ENCODE data around the gene DCPS. TPM values are rescaled to one million over a fixed set of nuclear protein-coding genes. Genes with fewer than 3 reads are reported as not detected.

Gene DCPS
- total RNA-seq, 1 experiment from 2014 or later = 34.8 TPM

GRCh38 chr11:126339863-126340434 is 36.1 kb downstream of the DCPS start:
- intact Hi-C loops (cut with micrococcal nuclease; ENCODE audit: unreplicated experiment) = no loop called here
- Histone ChIP-seq H3K27ac (ENCODE audit: low read length) (no peak overlapping the region), H3K4me1 (ENCODE audit: control insufficient read depth, insufficient read depth, low read length) (peaks cover 6% of the 10 kb centered on the region), H3K27me3 (ENCODE audit: control insufficient read depth, insufficient read depth, low read length) (no peaks in the 10 kb centered on the region), H3K9me3 (ENCODE audit: control insufficient read depth, insufficient read depth, low read depth, low read length) (no peaks in the 10 kb centered on the region), H3K4me3 (ENCODE audit: low read depth in 2 of 2, low read length in 2 of 2) (no peak overlapping the region), H3K36me3 (ENCODE audit: control insufficient read depth, insufficient read depth, low read length) (peaks cover 3% of the 10 kb centered on the region; the same call in 1 of the 2 replicates)
- CTCF ChIA-PET = no interaction called here
- BruUV-seq (replicated peaks) = no TSS peak
- ATAC-seq (no peak), DNase-seq (ENCODE audit: low read depth, low spot score) (no peak)
- POLR2A ChIA-PET = no interaction called here
- in situ Hi-C loops (cut with HindIII; ENCODE audit: low pct_unique_long_range_greater_than_20kb, low sequenced_read_pairs) = no loop called here
- no peak for TF ChIP-seq CTCF (IDR thresholded peaks at IDR 0.05)
- TF ChIP-seq TCF7L2 (IDR thresholded peaks at IDR 0.05; ENCODE audit: low read depth, low read length) = no peak
- TF ChIP-seq POLR2AphosphoS5 (IDR thresholded peaks at IDR 0.05; ENCODE audit: low read depth, low read length) = no peak
- TF ChIP-seq REST (IDR thresholded peaks at IDR 0.05; ENCODE audit: insufficient read depth in 1 of 2, low read depth in 2 of 2, low read length in 1 of 2) = no peak
- no peak for TF ChIP-seq SIN3A (IDR thresholded peaks at IDR 0.05; ENCODE audit: borderline replicate concordance, insufficient read depth, low read depth, low read length)

GRCh38 chr11:126340960-126341606 is 37.2 kb downstream of the DCPS start:
- in situ Hi-C loops (cut with HindIII; ENCODE audit: low pct_unique_long_range_greater_than_20kb, low sequenced_read_pairs) (no loop called here), intact Hi-C loops (cut with micrococcal nuclease; ENCODE audit: unreplicated experiment) (no loop called here)
- no peak overlapping the region for H3K4me3 ChIP-seq (ENCODE audit: low read depth in 2 of 2, low read length in 2 of 2)
- CTCF ChIA-PET = no interaction called here
- H3K27ac ChIP-seq (ENCODE audit: low read length) = no peak overlapping the region
- no peaks in the 10 kb centered on the region for H3K27me3 ChIP-seq (ENCODE audit: control insufficient read depth, insufficient read depth, low read length)
- TF ChIP-seq POLR2AphosphoS5 (IDR thresholded peaks at IDR 0.05; ENCODE audit: low read depth, low read length) (no peak), SIN3A (IDR thresholded peaks at IDR 0.05; ENCODE audit: borderline replicate concordance, insufficient read depth, low read depth, low read length) (no peak)
- no peak for ATAC-seq
- H3K9me3 ChIP-seq (ENCODE audit: control insufficient read depth, insufficient read depth, low read depth, low read length) = no peaks in the 10 kb centered on the region
- DNase-seq (ENCODE audit: low read depth, low spot score) = no peak
- no TSS peak for BruUV-seq (replicated peaks)
- H3K4me1 ChIP-seq (ENCODE audit: control insufficient read depth, insufficient read depth, low read length) = peaks cover 7% of the 10 kb centered on the region
- H3K36me3 ChIP-seq (ENCODE audit: control insufficient read depth, insufficient read depth, low read length) = peaks cover 3% of the 10 kb centered on the region; the same call in 1 of the 2 replicates
- POLR2A ChIA-PET = no interaction called here

GRCh38 chr11:126341760-126342161 is 37.9 kb downstream of the DCPS start:
- H3K4me1 ChIP-seq (ENCODE audit: control insufficient read depth, insufficient read depth, low read length) = peaks cover 9% of the 10 kb centered on the region
- no peaks in the 10 kb centered on the region for H3K27me3 ChIP-seq (ENCODE audit: control insufficient read depth, insufficient read depth, low read length)
- intact Hi-C loops (cut with micrococcal nuclease; ENCODE audit: unreplicated experiment) (no loop called here), in situ Hi-C loops (cut with HindIII; ENCODE audit: low pct_unique_long_range_greater_than_20kb, low sequenced_read_pairs) (no loop called here)
- no peak for ATAC-seq
- ChIA-PET CTCF (no interaction called here), POLR2A (no interaction called here)
- DNase-seq (ENCODE audit: low read depth, low spot score) = no peak
- peaks cover 3% of the 10 kb centered on the region; the same call in 1 of the 2 replicates for H3K36me3 ChIP-seq (ENCODE audit: control insufficient read depth, insufficient read depth, low read length)
- no peaks in the 10 kb centered on the region for H3K9me3 ChIP-seq (ENCODE audit: control insufficient read depth, insufficient read depth, low read depth, low read length)
- no peak overlapping the region for H3K27ac ChIP-seq (ENCODE audit: low read length)
- TF ChIP-seq CTCF (IDR thresholded peaks at IDR 0.05) = no peak
- TF ChIP-seq SIN3A (IDR thresholded peaks at IDR 0.05; ENCODE audit: borderline replicate concordance, insufficient read depth, low read depth, low read length) = no peak
- TF ChIP-seq REST (IDR thresholded peaks at IDR 0.05; ENCODE audit: insufficient read depth in 1 of 2, low read depth in 2 of 2, low read length in 1 of 2) = no peak
- TF ChIP-seq POLR2AphosphoS5 (IDR thresholded peaks at IDR 0.05; ENCODE audit: low read depth, low read length) = no peak
- H3K4me3 ChIP-seq (ENCODE audit: low read depth in 2 of 2, low read length in 2 of 2) = no peak overlapping the region
- no TSS peak for BruUV-seq (replicated peaks)
